Muscle of back (tissue), 11 donors: ENCODE data around the gene EXOC4. TPM values are rescaled to one million over a fixed set of nuclear protein-coding genes. Genes with fewer than 3 reads are reported as not detected.
A peak's percentile ranks its signal among the peaks of the same experiment; 100 is the strongest.

ENCODE experiments used
- DNase-seq, 3 donors: peaks; one replicate each; pipeline versions ENCODE4 v3.0.0 to v3.0.0-alpha.2; 2013
- polyA plus RNA-seq, 10 donors: library from polyadenylated mRNA; unstranded; fragments of 120-200 nt; gene quantifications; one replicate each; pipeline ENCODE4 v1.2.1, GENCODE V29; 2013; ENCODE audit not compliant: insufficient read length in 10 of 10

EXOC4 gene
- polyA plus RNA-seq, 10 donors: 42.2 to 74.5 (median 57.6) TPM

DNA sequence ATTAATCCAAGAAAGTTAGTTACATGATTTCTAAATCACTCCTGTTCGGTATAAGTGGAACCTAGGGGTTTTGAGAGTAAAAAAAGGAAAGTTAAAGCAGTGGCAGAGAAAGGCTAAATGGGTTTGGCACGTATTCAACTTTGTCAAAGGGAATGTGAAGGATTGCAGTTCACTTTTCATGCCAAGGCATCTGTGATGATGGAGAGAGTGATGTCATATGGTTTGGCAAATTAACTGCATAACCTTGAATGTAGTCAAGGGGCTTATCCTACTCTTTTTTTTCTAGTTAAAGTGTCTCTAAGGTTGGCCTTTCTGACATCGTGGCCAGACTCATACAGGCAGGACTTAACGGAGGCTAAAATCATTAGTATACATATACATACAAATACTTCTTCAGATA, 277.8 kb downstream of the EXOC4 start:
- DNase-seq: peak; percentile 57 to 69 (median 63)

GRCh38 chr7:133534816-133535215, 281.9 kb downstream of the EXOC4 start:
- DNase-seq: no peak

DNA sequence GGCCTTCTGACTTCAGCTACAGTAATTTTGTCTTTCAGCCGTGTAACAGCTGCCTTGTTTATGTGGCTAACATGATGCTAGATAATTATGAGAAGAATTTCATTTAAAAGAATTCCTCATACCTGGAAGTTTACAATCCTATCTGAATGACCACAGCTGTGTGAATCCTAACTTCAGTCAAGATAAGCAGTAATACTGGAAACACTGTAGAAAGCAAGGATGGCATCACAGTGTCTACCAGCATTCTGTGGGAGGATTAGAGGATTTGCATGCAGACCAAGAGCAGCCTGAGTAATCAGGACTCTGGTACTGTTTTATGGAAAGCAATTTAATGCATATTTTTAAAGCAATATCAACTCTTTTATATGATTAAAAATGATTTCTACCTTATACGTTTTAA, 282.4 kb downstream of the EXOC4 start:
- no peak for DNase-seq

DNA sequence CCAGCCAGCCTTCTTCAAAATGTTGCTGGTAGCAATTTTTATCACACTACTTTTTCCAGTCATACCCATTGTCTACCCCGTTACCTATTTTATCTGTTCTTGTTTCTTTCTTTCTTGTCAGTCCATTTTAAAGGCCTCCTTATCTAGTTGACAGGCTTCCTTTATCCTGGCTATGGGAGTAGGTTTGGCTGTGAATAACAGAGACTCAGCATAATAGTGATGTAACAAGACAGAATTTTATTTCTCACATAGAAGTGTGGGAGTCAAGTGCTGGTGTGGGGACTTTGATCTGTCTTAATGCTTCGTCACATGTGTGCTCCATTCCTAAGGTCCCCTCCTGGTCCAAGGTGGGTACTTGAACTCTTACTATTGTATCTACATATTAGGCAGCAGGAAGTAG, 283.6 kb downstream of the EXOC4 start:
- no peak for DNase-seq

DNA sequence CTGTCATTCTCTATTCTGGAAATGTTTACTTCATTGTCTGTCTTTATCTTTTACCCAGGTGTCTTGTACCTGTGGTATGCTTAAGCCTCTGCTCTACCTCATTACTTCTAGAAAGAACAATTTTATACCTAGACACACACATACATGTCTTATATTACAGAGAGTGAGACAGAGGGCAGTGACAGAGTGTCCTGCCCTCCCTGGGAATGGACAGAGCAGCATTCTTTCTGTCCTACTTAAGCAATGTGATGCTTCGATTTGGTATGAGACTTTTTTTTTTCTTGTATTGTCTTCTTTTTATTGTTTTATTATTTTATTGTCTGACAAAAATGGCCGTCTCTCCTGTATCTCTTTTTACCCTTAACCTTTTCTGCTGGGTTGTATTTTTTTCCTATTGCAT, 286.1 kb downstream of the EXOC4 start:
- no peak for DNase-seq

DNA sequence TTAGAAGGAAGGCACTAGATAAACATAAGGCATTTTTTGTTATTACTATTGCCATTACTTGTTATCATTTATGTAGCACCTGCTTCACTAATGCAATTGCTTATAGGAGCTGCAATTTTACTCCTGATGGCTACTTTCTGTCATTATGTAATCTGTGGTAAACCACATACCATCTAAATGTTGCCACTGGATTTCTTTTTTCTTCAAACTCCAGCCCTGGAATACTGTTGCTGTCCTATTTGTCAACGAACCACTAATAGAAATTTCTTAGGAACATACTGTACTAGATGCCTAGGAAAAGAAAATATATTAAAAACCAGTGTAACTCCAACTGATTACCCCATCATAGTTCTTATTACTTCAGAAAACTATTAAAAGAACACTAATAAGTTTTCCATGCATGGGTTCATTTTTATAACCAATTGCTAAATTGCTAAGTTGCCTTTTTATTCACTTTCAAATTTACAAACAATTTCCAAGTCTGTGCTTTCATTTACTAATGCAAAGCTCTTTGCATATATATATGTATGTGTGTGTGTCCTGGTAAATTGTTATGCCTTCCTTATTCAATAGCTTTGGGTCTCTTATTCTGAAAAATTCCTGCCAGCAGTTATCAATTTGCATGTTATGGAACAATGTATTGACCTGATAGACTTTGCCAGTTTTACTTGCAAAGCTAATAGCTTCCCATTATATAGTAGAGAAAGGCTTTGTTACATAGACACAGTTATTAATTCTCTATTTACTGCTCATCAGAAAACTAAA, 287.4 kb downstream of the EXOC4 start:
- no peak for DNase-seq

DNA sequence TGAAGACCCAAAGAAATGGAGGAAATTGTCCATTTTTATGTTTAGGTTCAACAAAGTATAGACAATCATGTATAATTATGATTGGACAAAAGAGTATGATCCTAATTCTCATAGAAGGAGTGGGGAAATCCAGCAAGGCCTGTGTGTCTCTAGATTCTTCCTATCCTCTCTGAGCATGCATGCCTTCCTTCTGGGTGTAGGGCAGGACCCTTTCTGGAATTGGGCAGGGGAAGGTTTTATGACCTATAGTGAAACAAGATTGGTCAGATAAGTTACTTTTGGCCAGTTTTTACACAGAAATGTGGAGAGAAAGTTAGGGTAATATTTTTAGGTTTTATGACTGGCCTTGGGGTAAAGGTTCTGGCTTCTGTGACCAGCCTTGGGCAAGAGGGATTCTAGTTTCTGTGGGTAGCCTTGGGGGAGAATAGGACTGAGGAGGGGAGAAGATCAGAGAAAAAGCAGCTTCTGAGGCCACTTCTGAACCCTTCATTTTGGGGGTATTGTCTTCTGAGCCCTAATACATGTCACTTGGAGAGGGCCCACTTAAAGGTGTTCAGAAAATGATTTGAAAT, 289.4 kb downstream of the EXOC4 start:
- no peak for DNase-seq

DNA sequence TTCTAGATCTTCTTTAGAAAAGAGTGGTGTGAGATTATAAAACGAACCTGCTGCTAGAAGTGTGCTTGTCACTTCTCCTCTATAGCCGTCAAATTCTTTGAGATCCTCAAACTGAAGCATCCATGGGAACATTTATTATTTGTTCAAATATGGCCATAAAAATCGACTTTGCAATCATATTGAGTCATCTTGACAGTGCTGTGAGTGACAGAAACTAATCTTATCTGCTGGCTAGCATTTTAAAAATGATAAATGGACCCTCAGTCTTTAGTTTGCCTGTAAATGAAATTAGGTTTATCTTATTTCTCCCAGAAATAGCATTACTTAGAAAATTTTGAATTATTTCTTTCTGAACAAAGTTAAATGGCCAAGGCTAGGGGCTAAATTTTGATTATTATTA, 290.8 kb downstream of the EXOC4 start:
- no peak for DNase-seq

GRCh38 chr7:133545618-133546017, 292.7 kb downstream of the EXOC4 start:
- DNase-seq: no peak

DNA sequence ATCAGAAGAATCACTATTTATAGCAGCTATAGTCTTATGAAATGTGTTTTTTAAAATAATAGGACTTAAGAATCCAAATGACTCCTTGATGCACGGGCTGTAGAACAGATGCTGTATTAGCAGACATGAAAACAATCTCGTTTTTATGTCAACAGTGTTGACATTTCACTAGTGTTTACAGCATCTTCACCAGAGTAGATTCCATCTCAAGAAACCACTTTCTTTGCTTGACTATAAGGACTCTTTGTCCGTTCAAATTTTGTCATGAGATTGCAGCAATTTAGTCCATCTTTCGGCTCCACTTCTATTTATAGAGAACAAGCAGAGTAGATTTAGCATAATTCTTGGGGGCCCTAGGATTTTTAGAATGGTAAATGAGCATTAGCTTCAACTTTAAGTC, 295.1 kb downstream of the EXOC4 start:
- DNase-seq: no peak

DNA sequence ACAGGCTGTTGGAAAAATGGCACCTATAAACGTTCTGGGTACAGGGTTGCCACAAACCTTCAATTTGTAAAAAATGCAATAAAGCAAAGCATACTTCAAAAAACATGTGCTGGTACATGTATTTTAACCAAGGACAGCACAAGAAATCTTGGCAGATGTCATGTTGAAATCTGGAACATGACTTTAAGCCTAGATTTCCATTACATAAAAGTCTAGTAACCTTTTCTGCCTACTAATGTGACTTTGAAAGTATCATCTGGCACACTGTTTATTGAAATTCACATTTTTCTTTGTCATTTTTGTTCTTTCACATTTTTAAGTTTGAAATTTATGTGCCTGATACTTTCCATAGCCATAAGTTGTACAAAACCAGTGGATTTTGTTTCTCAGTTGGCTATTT, 296.8 kb downstream of the EXOC4 start:
- peak in 1 of 3 donors; percentile 18 for DNase-seq

DNA sequence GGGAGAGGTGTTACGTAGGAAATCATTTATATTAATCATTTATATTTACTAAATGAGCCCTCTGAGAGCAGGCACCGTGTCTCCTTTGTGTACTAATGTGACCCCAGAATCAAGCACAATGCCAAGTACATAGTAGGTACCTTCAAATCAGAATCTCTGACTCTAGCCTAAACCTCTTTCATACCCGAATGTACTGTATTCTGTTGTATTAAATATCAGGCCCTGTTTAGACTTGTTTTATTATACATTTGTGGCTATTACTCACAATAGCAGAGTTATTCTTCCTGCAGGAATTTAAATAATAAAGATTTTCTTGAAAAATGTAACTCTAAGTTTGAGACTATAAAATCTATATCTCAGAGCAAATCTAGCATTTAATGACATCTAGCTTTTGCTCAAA, 297.3 kb downstream of the EXOC4 start:
- DNase-seq: no peak

GRCh38 chr7:133550811-133551210, 297.9 kb downstream of the EXOC4 start:
- no peak for DNase-seq

DNA sequence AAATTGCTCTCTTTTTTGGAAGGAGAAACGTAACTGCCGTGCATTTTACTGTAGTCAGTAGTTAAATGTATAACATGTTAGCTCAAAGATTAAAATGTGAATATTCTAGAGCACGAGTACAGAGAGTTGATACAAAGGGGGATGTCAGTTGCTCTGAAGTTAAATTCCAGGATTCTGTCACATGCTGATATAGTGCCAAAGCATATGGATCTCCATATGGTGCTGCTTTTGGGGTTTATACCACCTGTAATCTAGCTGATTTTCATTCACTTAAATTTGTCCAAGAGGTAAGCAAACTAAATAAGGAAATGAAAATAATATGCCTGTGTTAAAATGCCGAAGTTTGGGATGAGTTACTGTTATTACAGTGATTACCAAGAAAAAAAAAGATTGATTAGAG, 298.6 kb downstream of the EXOC4 start:
- DNase-seq: no peak

DNA sequence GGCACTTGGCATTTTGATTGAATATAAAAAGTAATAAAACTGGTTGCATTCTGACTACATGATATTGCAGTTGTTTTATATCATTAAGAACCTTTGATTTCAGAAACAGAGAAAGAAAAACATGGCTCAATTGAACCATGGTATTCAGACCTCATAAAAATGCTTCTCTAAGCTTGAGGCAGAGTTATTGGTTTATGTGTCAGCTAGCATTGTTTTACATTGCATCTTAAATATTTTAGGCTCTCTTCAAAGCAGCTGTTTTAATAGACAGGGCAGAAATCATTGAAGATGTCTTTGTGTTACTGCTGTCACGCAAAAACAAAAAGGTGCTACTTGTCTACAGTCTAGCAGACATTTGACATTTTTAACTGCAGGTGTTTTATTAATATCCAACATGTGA, 299.2 kb downstream of the EXOC4 start:
- DNase-seq: no peak

- no peak for DNase-seq
Measured at GRCh38 chr7:133554330-133554729, 301.5 kb downstream of the EXOC4 start.

- DNase-seq: no peak
Measured at GRCh38 chr7:133556048-133556447, 303.2 kb downstream of the EXOC4 start.

DNA sequence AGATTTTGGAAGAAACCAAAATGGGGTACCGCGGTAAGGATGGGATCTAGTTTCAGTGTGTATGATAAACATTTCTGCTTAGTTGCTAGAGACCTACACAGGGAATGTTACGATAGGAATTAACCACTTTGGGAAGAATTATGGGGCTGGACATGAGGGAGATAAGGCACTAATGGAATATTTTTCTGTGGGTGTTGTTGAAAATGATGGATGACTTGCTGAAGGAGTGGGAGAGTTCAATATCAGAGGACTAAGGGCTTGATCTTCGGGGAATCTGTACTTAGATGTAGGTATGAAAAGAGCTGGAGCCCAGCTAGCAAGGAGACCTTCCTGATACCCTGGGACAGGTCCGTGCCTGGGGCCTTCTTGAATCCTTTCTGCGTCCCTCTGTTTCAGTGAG, 303.7 kb downstream of the EXOC4 start:
- DNase-seq: no peak

DNA sequence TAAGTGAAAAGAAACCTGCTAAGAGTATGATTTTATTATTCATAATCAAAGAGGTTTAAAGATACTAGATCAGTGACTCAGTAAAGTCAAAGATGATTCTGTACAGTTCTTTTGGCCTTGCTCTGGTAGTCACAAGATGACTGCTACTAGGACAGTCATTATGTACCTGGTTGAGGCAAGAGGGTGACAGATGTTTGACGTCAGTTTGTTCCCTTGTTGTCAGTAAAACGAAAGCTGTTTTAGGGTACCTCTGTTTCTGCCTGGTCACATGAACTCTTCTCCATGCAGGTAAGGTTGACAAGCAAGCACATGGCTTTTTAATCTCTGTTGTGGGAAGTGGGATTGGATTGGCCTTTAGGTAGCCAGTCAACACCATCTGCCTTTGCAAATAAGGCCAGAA, 308.0 kb downstream of the EXOC4 start:
- no peak for DNase-seq

DNA sequence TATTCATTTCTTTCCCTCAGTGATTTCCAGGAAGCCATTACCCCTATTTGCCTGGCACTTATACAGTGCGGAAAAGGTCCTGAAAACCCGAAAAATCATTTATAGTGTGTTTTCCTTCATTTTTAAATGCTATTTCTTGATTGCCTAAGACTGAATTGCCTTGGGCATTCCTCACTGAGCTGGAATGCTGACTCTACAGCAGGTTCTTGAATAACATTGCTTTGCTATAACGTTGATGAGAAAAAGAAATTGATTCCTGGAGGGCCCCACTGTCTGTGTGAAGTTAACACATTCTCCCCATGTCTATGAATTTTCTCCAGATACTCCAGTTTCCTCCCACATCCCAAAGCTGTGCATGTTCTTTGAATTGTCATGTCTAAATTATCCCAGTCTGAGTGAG, 308.5 kb downstream of the EXOC4 start:
- DNase-seq: no peak

DNA sequence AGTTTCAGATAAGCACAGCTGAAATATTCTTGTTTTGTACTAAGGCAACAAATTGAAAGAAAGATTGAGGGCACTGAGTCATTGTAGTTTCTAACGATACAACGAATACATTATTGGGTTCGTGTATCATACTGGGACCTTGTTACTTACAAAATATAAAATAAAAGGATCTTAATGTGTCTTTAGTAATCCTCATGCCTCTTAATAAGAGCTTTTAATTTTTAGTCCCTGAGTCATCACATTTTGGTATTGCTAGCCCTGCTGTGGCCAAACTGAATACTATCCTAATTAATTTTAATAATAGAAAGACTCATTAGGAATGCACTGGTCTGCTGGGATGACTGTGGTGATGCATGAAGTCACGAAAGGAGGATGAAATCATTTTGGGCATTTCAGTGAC, 309.7 kb downstream of the EXOC4 start:
- peak in 1 of 3 donors; percentile 16 for DNase-seq

DNA sequence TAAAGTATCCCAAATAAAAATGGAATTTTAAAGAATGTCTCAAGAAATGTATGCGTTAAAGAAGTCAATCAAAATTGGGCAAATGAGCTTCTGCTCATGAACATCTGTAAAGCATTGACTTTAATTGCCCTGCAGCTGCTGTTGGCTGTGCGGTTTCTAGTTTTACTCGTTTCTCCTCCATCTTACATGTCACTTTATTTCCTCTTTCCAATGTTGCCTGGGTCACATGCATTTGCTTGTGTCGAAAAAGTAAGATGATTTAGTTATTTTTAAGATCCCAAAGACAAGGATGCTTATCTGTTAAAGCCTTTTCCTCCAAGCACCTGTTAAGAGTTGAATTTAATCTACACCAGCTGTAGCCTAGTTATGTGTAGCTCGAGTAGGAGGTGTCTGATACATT, 310.4 kb downstream of the EXOC4 start:
- DNase-seq: peak in 1 of 3 donors; percentile 5

GRCh38 chr7:133564484-133564883, 311.6 kb downstream of the EXOC4 start:
- DNase-seq: no peak

- no peak for DNase-seq
Measured at GRCh38 chr7:133568544-133568943, 315.7 kb downstream of the EXOC4 start.
